ENCODE data around the gene NAT8L.
"Not testable (repeated sequence)": the region's sequence is repeated elsewhere in the genome, so short reads cannot be mapped to it uniquely, and the experiment has no call there.

The NAT8L gene, protein sequence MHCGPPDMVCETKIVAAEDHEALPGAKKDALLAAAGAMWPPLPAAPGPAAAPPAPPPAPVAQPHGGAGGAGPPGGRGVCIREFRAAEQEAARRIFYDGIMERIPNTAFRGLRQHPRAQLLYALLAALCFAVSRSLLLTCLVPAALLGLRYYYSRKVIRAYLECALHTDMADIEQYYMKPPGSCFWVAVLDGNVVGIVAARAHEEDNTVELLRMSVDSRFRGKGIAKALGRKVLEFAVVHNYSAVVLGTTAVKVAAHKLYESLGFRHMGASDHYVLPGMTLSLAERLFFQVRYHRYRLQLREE

DNA sequence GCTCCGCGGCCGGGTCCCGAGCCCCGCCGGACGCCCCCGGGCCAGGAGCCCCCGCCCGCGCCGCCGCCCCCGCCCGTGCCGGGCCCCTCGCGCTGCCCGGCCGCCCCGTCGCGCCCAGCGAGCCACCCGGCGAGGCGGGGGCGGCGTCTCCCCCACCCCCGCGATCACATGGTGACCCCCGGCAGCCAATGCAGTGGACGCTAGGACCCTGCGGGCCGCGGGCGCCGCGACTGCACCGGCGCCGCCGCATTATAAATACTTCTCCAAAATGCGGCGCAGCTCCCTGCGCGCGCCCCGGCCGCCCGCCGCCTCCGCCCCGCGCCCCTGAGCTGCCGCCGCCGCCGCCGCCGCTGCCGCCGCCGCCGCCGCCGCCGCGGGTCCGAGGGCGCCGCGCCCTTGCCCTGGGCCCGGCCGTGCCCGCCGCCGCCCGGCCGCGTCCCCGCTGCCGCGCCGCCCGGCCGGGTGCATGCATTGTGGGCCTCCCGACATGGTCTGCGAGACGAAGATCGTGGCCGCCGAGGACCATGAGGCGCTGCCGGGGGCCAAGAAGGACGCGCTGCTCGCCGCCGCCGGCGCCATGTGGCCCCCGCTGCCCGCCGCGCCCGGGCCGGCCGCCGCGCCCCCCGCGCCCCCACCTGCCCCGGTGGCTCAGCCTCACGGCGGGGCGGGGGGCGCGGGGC lies at the start of gene NAT8L:
Gene NAT8L (plus strand): TSS at position 282 of the 680 bp plus-strand sequence. CDS start 185 bp downstream, at position 467.
- in situ Hi-C loops (cut with HindIII; ENCODE audit: low sequenced_read_pairs): no loop called here
- no peak for DNase-seq (ENCODE audit: low read depth)
- TF ChIP-seq, protein P1, sequence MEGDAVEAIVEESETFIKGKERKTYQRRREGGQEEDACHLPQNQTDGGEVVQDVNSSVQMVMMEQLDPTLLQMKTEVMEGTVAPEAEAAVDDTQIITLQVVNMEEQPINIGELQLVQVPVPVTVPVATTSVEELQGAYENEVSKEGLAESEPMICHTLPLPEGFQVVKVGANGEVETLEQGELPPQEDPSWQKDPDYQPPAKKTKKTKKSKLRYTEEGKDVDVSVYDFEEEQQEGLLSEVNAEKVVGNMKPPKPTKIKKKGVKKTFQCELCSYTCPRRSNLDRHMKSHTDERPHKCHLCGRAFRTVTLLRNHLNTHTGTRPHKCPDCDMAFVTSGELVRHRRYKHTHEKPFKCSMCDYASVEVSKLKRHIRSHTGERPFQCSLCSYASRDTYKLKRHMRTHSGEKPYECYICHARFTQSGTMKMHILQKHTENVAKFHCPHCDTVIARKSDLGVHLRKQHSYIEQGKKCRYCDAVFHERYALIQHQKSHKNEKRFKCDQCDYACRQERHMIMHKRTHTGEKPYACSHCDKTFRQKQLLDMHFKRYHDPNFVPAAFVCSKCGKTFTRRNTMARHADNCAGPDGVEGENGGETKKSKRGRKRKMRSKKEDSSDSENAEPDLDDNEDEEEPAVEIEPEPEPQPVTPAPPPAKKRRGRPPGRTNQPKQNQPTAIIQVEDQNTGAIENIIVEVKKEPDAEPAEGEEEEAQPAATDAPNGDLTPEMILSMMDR (IDR thresholded peaks at IDR 0.05; ENCODE audit: low read depth, low read length, missing control alignments): no peak
- peak within 1 kb of the TSS; percentile 21 for H3K4me3 ChIP-seq (ENCODE audit: low read depth, low read length)

DNA sequence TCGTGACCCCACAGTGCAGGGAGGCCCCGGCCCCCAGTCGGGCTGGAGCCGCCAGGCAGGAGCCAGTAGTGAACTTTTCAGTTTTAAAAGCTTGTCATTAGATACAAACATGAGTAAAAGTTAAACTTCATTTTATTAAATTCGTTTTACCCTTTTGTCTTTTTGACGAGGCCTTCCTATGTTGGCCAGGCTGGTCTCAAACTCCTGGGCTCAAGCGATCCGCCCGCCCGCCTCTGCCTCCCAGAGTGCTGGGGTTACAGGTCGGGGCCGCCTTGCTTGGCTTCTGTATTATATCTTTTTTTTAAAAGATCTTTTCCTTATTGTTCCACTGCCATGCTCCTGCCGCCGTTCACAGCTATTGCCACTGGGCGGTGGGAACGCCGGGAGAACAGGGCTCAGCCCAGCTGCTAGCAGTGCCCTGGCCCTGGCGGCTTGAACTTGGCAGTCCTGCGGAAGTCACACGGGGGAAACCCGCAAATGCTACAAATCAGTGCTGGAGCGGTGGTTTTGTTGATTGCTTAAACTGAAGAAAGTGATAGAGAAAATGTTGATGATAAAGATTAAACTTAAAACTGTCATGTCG lies 49.4 kb upstream of the NAT8L start:
- peak; percentile 23 for DNase-seq (ENCODE audit: low read depth)
- H3K4me3 ChIP-seq (ENCODE audit: low read depth, low read length): peak overlapping the region; percentile 86
- in situ Hi-C loops (cut with HindIII; ENCODE audit: low sequenced_read_pairs): loop anchor here (10.0 kb wide), 1 partner anchor 55 kb away; no protein-coding TSS in a partner anchor
- TF ChIP-seq, protein P1 (IDR thresholded peaks at IDR 0.05; ENCODE audit: low read depth, low read length, missing control alignments): peak; percentile 34

DNA sequence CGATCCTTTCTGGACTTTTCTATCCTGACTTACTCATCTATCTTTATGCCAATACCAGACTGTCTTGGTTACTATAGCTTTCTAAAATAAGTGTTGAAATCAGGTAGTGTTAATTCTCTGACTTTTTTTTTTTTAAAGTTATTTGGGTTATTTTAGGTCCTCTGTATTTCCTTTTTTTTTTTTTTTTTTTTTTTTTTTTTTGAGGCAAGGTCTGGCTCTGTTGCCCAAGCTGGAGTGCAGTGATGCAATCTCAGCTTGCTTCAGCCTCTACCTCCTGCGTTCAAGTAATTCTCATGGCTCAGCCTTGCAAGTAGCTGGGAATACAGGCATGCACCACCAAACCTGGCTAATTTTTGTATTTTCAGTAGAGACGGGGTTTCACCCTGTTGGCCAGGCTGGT lies 47.5 kb upstream of the NAT8L start:
- no peak for DNase-seq (ENCODE audit: low read depth)
- TF ChIP-seq, protein P1 (IDR thresholded peaks at IDR 0.05; ENCODE audit: low read depth, low read length, missing control alignments): no peak
- H3K4me3 ChIP-seq (ENCODE audit: low read depth, low read length): no peak overlapping the region
- in situ Hi-C loops (cut with HindIII; ENCODE audit: low sequenced_read_pairs): no loop called here

DNA sequence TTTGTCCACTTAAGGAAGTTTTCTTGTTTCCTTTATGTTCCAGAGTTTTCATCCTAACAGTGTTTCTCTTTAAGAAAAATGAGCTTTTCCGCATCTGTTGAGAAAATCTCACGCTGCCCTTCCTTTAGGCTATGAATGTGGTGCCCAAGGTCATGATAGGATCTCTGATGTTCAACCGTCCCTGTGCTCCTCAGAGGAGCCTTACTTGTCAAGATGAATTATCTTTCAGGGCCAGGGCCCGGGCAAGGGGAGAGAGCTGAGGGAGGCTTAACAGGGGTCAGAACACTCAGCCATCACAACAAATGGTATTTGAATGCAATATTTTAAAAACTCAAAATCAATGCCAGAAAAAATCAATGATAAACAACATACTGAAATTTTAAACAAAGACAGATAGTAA lies 44.1 kb upstream of the NAT8L start:
- TF ChIP-seq, protein P1 (IDR thresholded peaks at IDR 0.05; ENCODE audit: low read depth, low read length, missing control alignments): no peak
- DNase-seq (ENCODE audit: low read depth): no peak
- no peak overlapping the region for H3K4me3 ChIP-seq (ENCODE audit: low read depth, low read length)
- in situ Hi-C loops (cut with HindIII; ENCODE audit: low sequenced_read_pairs): no loop called here

DNA sequence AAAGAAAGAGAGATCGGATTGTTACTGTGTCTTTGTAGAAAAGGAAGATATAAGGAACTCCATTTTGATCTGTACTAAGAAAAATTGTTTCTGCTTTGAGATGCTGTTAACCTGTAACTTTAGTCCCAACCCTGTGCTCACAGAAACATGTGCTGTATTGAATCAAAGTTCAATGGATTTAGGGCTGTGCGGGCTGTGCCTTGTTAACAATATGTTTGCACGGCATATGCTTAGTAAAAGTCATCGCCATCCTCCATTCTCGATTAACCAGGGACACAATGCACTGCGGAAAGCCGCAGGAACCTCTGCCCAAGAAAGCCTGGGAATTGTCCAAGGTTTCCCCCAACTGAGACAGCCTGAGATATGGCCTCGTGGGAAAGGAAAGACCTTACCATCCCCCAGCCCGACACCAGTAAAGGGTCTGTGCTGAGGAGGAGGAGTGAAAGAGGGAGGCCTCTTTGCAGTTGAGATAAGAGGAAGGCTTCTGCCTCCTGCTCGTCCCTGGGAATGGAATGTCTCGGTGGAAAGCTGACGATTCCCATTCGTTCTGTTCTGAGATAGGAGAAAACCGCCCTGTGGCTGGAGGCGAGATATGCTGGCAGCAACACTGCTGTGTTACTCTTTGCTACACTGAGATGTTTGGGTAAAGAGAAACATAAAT lies 37.6 kb upstream of the NAT8L start:
- DNase-seq (ENCODE audit: low read depth); in situ Hi-C loops (cut with HindIII; ENCODE audit: low sequenced_read_pairs); H3K4me3 ChIP-seq (ENCODE audit: low read depth, low read length): not testable (repeated sequence)

DNA sequence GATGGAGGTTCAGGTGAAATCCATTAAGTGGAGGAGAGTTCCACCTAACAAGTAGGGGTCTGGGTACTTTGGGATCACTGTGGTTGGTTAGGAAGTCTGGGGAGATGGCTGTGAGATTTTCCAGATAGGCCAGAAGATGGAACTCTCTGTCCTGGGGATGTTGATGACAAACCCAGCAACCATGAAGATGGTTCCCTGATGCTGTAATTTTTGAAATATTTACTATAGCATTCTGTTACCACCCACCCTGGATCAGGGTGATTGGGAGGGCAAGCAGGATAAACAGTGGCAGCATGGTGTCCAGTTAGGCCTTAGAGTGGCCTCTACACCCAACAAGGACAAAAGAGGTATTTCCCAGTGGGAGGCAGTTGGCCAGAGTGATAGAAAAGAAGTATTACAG lies 34.4 kb upstream of the NAT8L start:
- TF ChIP-seq, protein P1 (IDR thresholded peaks at IDR 0.05; ENCODE audit: low read depth, low read length, missing control alignments): no peak
- DNase-seq (ENCODE audit: low read depth): no peak
- H3K4me3 ChIP-seq (ENCODE audit: low read depth, low read length): no peak overlapping the region
- in situ Hi-C loops (cut with HindIII; ENCODE audit: low sequenced_read_pairs): no loop called here
